NCI-H345 (cell line): Measurements from ENCODE around the gene SUCLG2.

Experiments
- DNase-seq: peaks from one replicate; lab custom pipeline; 2025; lab: John Stamatoyannopoulos, UW

The SUCLG2 gene

DNA sequence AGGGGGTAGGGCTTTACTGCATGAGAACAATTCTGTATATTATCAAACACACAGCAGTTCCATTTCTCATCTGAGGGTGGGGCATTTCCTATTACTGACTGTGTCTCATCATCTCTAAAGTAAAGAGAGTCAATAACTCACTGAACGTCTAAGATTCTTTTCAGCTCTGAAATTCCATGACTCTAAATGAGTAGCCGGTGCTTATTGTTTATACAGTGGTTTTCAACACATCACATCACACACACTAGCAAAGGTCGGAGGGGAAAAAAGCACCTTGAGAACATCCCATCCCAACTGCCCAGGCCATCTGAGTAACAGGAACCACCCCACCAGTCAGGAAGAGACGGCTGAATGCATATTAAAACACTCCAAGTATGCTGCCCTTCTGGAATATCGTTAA lies 196.0 kb downstream of the SUCLG2 start:
- no peak for DNase-seq

DNA sequence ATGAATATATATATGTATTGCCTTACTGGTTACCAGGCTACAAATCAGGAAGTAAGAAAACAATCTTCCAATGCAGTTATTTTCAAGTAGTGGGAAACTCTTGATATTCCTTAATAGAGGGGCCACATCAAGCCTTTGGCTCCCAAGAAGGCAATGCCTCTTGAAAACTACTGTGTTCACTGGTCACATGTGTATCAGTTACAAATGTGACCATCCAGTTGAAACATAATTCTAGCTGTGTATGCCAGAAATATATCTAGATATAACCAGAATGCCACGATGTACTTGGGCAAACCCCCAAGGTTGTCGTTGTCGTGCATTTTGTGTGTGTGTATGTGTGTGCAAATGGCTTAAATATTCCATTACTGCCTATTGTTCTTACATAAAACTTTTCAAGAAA lies 200.8 kb downstream of the SUCLG2 start:
- DNase-seq: no peak

- no peak for DNase-seq
Observed at GRCh38 chr3:67450153-67450552, 204.3 kb downstream of the SUCLG2 start.

DNA sequence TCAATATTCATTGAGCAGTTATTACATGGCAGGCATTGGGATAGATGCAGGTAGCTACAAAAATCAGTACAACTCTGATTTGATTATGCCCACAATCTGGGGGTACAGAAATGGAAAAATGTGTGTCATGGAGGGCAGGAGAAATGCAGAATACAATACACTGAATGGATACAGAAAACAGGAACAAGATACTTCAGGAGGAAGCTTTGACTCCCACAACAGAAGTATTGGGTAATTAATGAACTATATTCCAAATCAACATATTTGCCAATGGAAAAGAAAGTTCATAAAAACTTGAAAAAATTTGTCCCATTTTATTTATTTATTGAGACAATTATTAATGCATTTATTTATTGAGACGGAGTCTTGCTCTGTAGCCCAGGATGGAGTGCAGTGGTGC lies 207.0 kb downstream of the SUCLG2 start:
- DNase-seq: no peak

- DNase-seq: no peak
Observed at GRCh38 chr3:67437789-67438188, 216.6 kb downstream of the SUCLG2 start.

DNA sequence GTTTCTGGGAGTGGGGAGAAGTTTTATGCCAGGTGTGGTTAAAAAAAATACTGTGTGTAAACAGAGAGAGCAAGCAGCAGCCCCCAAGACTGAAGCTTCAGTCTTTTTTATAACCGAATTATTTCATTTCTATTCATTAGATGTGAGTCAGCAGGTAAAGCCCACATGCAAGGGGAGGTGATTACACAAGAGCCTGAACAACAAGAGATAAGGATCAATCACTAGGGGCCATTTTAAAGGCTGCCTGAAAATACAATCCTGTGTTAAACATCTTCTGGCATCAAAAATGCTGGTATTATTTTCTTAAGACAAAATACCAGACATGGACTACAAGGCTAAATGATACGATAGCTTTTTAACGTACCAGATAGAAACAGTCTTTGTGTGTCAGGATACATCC lies 217.3 kb downstream of the SUCLG2 start:
- no peak for DNase-seq

DNA sequence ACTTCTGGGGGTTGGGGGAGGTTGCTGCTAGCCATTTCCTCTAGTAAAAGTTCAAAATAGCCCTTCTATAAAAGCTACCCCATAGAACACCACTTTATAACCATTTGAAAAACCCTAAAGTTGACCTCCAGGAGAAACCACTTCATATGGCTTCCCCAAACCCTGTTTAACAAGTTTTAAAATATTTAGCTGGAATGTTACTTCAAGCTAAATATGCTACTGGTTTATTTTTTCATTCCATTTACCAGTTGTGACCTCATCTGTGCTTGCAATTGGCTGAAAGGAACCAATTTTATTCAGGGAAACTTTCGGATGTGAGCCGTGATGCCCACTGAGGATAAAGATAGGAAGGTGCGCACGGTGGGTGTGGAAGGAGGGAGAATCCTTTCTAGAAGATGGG lies 221.3 kb downstream of the SUCLG2 start:
- no peak for DNase-seq

GRCh38 chr3:67431887-67432286 lies 222.5 kb downstream of the SUCLG2 start:
- no peak for DNase-seq

- DNase-seq: no peak
Observed at GRCh38 chr3:67423722-67424121, 230.7 kb downstream of the SUCLG2 start.

- DNase-seq: no peak
Observed at GRCh38 chr3:67421912-67422311, 232.5 kb downstream of the SUCLG2 start.

DNA sequence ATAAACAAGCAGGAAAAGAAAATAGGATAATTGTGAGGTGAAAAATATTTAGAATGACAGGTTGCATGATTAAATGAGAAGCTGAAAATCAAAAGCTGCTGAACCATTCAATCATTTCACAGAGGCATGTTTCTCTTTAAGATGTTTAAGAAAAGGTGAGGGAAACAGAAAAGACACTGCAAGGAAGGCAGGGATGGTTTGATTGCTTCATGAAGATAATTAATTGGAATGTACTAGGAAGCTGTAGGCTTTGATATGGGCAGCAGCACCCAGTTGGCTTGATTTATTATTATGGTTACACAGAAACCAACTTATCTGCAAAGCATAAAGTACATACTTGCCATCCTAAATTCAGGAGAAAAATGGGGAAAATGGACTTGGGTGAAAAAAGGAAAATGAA lies 234.6 kb downstream of the SUCLG2 start:
- DNase-seq: no peak

GRCh38 chr3:67419218-67419529 lies 235.2 kb downstream of the SUCLG2 start:
- DNase-seq: no peak

- DNase-seq: no peak
Observed at GRCh38 chr3:67418426-67419217, 235.8 kb downstream of the SUCLG2 start.

- DNase-seq: no peak
Observed at GRCh38 chr3:67416703-67417102, 237.7 kb downstream of the SUCLG2 start.

DNA sequence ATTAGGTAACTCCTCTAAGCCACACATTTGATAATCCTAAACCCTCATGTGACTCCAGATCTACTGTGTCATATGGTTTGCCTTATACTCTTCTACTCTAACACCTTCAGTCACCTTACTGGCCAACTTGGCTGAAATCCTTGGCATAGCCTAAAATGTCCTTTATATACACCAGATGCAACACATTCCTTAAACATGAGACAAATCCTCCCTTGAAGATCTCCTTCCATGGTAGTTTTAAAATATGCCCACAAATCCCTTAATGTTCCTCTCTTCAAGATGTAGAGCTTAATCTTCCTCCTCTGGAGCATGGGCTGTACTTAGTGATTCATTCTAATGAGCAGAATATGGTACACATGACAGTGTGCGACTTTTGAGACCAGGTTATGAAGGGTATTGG lies 238.9 kb downstream of the SUCLG2 start:
- no peak for DNase-seq

DNA sequence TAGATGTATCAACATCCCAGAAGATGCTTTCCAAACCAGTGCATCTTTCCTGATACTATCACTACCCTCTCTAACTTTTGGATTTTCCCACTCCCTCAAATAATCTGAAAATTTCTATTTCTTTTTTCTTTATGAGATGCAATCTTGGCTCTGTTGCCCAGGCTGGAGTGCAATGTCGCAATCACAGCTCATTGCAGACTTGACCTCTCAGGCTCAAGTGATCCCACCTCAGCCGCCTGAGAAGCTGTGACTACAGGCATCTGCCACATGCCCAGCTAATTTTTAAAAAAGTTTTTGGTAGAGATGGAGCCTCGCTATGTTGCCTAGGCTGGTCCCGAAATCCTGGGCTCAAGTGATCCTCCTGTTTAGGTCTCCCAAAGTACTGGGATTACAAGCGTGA lies 239.7 kb downstream of the SUCLG2 start:
- DNase-seq: no peak

DNA sequence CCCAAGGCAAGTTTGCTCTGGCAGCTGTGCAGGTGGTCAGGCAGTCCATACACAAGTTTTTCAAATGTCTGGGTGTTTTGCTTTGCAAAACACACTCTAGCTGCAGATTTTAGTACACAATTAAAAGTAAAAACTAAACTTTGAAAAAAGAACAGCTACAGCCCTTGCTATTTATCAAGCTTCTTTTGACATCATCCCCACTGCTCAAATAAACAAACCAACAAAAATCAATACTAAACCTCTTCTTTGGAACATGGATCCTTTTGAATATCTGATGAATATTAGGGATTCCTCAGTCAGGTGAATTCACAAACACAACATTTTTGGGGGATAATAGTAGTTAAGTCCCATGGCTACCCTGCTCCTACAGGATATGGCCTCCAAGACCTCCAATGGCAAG lies 249.2 kb downstream of the SUCLG2 start:
- no peak for DNase-seq

DNA sequence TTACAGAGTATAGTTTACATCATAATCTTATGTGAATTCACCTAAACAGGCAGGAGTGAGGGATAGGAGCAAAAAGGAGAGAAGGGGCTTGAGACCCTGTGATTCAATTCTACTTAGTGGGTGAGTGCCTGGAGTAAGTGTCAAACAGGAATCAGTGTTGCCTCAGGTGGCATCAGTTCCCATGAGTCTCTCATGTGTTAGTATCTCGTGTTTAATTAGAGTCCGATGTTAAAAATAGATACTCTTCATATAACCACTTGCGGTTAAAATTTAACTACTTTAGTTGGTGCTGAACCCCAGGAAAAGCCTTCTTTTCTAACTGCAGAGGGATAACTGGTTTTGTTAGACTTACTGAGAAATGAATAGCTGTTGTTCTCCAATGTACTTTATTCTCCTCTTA lies 251.5 kb downstream of the SUCLG2 start:
- no peak for DNase-seq

DNA sequence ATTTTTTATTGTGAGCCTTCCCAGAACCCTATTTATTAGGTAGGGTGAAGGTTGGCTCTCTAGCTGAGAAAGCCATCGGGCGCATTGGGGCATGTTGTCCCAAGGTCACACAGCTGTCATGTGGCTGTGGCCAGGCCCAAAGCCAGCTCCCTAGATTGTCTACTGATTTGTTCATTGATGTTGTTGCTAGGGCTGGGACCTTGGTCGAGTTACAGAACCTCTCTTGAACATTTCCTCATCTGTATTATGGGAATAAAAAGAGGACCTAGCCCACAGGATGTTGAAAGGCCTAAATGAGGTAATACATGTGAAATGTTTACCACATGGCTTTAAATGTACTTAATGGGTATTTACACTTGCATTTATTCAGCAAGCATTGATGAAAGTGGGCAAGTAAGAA lies 252.5 kb downstream of the SUCLG2 start:
- DNase-seq: no peak

DNA sequence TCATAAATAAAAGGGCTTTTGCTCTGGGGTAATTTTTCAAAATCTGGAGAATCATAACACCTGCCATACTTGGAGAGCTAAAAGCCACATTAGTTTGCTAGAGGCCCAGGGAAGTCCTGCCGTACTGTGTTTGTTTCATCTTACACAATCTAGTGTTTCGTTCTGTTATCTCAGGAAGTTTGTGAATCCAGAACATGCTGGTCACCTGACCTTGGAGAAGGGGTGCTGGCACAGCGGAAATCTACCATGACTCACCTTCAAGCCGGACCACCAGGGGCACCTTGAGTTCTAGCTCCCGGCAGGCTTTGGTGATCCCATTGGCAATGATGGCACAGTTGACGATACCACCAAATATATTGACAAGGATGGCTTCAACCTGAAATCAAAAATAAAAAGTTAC lies 253.9 kb downstream of the SUCLG2 start:
- no peak for DNase-seq

- no peak for DNase-seq
Observed at GRCh38 chr3:67389176-67389575, 265.2 kb downstream of the SUCLG2 start.

DNA sequence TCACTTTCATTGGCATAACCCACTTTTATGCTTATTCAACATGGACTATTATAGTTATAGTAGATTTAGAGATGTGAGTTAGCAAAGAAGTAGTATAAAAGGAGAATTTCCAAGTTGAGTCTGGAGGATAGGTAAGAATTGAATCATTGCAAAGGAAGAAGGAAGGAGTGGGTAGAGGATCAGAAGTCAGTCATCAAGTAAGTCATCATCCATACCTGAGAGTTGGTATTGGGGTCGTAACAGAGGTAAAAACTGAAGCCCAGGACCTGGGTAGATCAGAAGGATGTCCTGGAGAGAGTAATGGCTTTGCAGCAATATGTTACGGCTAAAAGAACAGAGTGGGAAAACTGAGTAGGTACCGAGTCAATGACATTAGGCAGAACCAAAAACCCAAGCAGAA lies 265.7 kb downstream of the SUCLG2 start:
- DNase-seq: no peak

GRCh38 chr3:67386451-67386850 lies 268.0 kb downstream of the SUCLG2 start:
- DNase-seq: no peak

DNA sequence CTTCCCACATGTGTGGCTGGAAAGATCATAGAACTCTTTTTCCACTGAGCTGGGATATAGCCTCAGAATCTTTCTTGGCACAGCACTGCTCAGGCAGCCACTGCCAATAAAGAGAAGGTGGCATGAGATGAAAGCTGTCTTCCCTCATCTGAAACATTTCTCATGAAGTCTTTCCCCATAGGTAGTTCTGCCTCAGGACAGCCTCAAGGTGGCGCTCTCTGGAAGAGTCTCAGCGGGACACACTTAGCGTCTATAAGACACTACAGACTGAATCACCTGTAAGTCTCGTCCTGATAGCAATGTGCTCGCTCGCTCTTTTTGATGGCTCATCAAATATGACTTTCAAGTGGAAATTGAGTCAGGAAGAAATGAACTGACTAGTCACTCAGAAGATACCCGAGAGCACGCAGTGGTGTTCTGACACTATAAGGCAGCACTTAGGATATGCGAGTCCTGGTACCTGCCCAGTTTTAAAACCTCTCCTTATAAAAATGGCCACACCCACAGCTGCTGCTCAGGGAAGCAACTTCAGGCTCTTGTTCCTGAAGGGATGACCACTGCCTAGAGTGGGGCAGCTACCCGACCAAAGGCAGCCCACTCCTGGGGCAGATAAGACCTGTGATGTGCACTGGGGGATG lies 269.5 kb downstream of the SUCLG2 start:
- DNase-seq: no peak
